Smooth muscle cell (in vitro differentiated cells): ENCODE results near the gene RNF225. TPM values are rescaled to one million over a fixed set of nuclear protein-coding genes. Genes with fewer than 3 reads are reported as not detected.

Experiments
- DNase-seq: peaks from one replicate; lab custom pipeline; 2025; ENCODE audit not compliant: unreplicated experiment; lab: John Stamatoyannopoulos, UW
- H2AFZ ChIP-seq: fragments of 200-600 bp; sonication (generic); 2 replicates; pipeline ENCODE4 v1.6.0; 2016; ENCODE audit warnings: antibody characterized with exemption, low read depth, mild to moderate bottlenecking
- H3F3A ChIP-seq: fragments of 200-600 bp; sonication (generic); 2 replicates; pipeline ENCODE4 v1.6.0; 2017; ENCODE audit warnings: antibody characterized with exemption, low read depth
- H3K27ac ChIP-seq: fragments of 200-600 bp; sonication (generic); 2 replicates; pipeline ENCODE4 v1.5.1; 2016; ENCODE audit warnings: low read depth, mild to moderate bottlenecking
- H3K27me3 ChIP-seq: fragments of 200-600 bp; sonication (generic); 2 replicates; pipeline ENCODE4 v1.6.1; 2016; ENCODE audit warnings: low read depth, mild to moderate bottlenecking
- H3K36me3 ChIP-seq: fragments of 200-600 bp; sonication (generic); 2 replicates; pipeline ENCODE4 v1.5.1; 2016; ENCODE audit warnings: low read depth
- H3K4me1 ChIP-seq: fragments of 200-600 bp; sonication (generic); 2 replicates; pipeline ENCODE4 v1.5.1; 2016; ENCODE audit warnings: low read depth
- H3K4me2 ChIP-seq: fragments of 200-600 bp; sonication (generic); 2 replicates; pipeline ENCODE4 v1.6.0; 2016; ENCODE audit warnings: mild to moderate bottlenecking
- H3K4me3 ChIP-seq: fragments of 200-600 bp; sonication (generic); 2 replicates; pipeline ENCODE4 v1.5.1; 2016; ENCODE audit warnings: mild to moderate bottlenecking
- H3K79me2 ChIP-seq: fragments of 200-600 bp; sonication (generic); 2 replicates; pipeline ENCODE4 v1.6.0; 2016; ENCODE audit warnings: low read depth, mild to moderate bottlenecking
- H3K9ac ChIP-seq: fragments of 200-600 bp; sonication (generic); 2 replicates; pipeline ENCODE4 v1.6.0; 2016; ENCODE audit warnings: low read depth
- H3K9me3 ChIP-seq: fragments of 200-600 bp; sonication (generic); replicated peaks from 2 replicates; pipeline ENCODE4 v1.5.1; 2016; ENCODE audit warnings: low read depth
- H4K20me1 ChIP-seq: fragments of 200-600 bp; sonication (generic); 2 replicates; pipeline ENCODE4 v1.6.0; 2016; ENCODE audit warnings: low read depth
- CTCF ChIP-seq: fragments of 200-600 bp; sonication (generic); IDR thresholded peaks from 2 replicates; pipeline ENCODE4 v1.5.1; 2017; ENCODE audit warnings: borderline replicate concordance, mild to moderate bottlenecking, antibody characterized with exemption; ENCODE audit not compliant: insufficient read depth, poor library complexity, severe bottlenecking
- WGBS: methylation state at CpG from one replicate; pipeline ENCODE4 v1.1.7; 2016; ENCODE audit warnings: low lambda C conversion rate; 5-methylcytosine and 5-hydroxymethylcytosine counted together
- polyA plus RNA-seq: library from polyadenylated mRNA; unstranded; fragments of >200 nt; fragmentation: Nextera tagmentation; extraction: Ambion mirVana; gene quantifications from 2 replicates; pipeline ENCODE4 v1.2.1, GENCODE V29; 2016
- total RNA-seq: library from RNA; depleted of rRNA; stranded (reverse); fragments of >200 nt; gene quantifications from 2 replicates; pipeline ENCODE4 v1.2.3, GENCODE V29; 2014

The RNF225 gene
- total and polyA plus RNA-seq, 2 experiments from 2014 or later, result 0.96 TPM; not detected in 1

DNA sequence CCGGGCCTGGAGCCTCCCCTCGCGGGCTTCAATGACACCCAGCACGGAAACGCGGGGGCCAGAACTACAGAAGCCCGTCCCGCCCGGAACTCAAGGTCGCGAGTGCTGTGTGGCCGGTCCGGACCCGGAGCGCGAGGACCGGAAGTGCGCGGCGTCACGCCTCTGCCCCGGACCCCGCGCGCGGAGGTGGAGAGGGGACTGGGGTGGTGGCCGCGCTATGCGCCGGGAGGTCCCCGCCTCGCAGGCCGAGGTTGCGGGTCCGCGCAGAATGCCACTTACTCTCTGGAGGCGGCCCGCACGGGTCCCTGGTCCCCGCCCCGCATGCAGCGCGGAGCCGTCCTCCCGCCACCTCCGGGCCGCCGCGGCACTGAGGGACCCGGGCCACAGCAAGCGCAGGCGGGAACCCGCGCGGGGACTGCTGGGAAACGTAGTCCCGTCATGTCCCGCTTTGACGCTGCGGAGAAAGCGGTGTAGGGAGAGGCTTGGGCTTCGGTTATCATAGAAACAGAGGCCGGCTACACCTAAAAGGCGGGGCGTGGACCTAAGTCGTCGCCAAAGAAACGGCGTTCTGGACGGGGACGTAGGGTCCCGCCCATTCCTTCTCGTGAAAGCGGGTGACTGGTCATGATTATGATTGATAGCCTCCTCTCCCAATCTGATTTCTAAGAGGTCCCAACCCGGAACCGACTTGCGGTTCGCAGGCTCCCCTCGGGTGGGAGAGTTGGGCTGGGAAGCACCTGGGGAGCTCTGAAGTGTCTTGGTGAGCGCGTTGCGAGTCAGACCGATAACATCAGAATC is 14.6 kb upstream of the RNF225 start, which contains the start of gene ZNF837:
Gene ZNF837 (minus strand): TSS at position 369 of the 798 bp plus-strand sequence. CDS start 11,698 bp downstream, outside the sequence.
- Histone ChIP-seq H3K36me3 (no peaks in the 10 kb centered on the region), H3K4me3 (peak within 1 kb of the TSS; percentile 90)
- under 1% methylated on average over 48 of the region's 83 CpGs for WGBS

GRCh38 chr19:58381460-58382212 is 13.8 kb upstream of the RNF225 start:
- H3K9ac ChIP-seq, result peak overlapping the region; percentile 97
- no peaks in the 10 kb centered on the region for H3K36me3 ChIP-seq
- WGBS, result 46% methylated on average over 23 of the region's 26 CpGs
- no peaks in the 10 kb centered on the region for H3K9me3 ChIP-seq
- peaks cover 12% of the 10 kb centered on the region for H3K79me2 ChIP-seq
- no peak for TF ChIP-seq CTCF
- peak overlapping the region; percentile 89 for H3K4me2 ChIP-seq
- H4K20me1 ChIP-seq, result no peaks in the 10 kb centered on the region
- H3F3A ChIP-seq, result no peaks in the 10 kb centered on the region
- peak overlapping the region; percentile 89 for H3K27ac ChIP-seq
- peak overlapping the region; percentile 90 for H3K4me3 ChIP-seq
- H2AFZ ChIP-seq, result peak overlapping the region; percentile 51
- no peaks in the 10 kb centered on the region for H3K27me3 ChIP-seq
- DNase-seq, result no peak
- H3K4me1 ChIP-seq, result peaks cover 13% of the 10 kb centered on the region

More for the DNA sequence above, 14.6 kb upstream of the RNF225 start, which contains the start of gene ZNF837:
- peak within 1 kb of the TSS; percentile 75 for H2AFZ ChIP-seq
- peak; percentile 95 for DNase-seq
- peaks cover 8% of the 10 kb centered on the region for H3K4me1 ChIP-seq
- H4K20me1 ChIP-seq, result no peaks in the 10 kb centered on the region
- H3K79me2 ChIP-seq, result peaks cover 11% of the 10 kb centered on the region
- H3F3A ChIP-seq, result no peaks in the 10 kb centered on the region
- TF ChIP-seq CTCF, result no peak
- H3K27me3 ChIP-seq, result no peaks in the 10 kb centered on the region
- H3K9ac ChIP-seq, result peak within 1 kb of the TSS; percentile 97
- peak within 1 kb of the TSS; percentile 89 for H3K27ac ChIP-seq
- no peaks in the 10 kb centered on the region for H3K9me3 ChIP-seq
- H3K4me2 ChIP-seq, result peak within 1 kb of the TSS; percentile 89

DNA sequence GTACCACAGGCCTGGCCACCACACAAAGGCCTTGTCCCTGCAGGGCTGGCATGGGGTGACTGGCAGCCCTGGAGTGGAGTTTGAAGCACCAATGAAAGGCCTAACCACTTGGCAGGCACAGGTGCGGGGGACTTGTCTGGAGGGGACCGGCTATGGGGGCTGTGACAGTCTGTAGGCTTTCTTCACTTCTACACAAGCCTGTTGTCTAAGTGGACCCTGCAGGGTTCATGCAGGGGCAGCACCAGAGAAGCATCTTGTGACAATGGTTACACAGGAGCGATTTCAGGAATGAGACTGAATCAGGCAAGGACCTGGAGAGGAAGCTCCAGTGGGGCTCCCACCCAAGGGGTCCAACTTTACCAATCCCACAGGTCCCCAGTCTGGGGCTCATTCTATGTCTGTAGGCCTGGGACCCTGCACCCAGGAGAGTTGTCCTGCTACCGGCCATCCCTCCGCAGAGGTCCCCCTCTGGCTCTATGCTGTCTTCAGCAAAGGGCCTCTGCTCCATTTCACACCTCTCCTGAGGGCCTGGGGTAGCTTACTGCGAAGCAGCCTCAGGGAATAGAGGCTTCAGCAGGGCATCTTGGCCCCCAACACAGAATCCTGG is 12.4 kb upstream of the RNF225 start:
- Histone ChIP-seq H3K27me3 (no peaks in the 10 kb centered on the region), H3K9me3 (no peaks in the 10 kb centered on the region), H3K4me2 (no peak overlapping the region), H3K4me1 (peaks cover 17% of the 10 kb centered on the region), H3F3A (no peaks in the 10 kb centered on the region), H3K4me3 (no peak overlapping the region), H3K79me2 (peaks cover 21% of the 10 kb centered on the region), H3K36me3 (no peaks in the 10 kb centered on the region), H4K20me1 (peaks cover 10% of the 10 kb centered on the region), H3K27ac (no peak overlapping the region), H3K9ac (no peak overlapping the region), H2AFZ (no peak overlapping the region)
- no peak for DNase-seq
- no peak for TF ChIP-seq CTCF
- 94% methylated on average over 6 of the region's 6 CpGs for WGBS
